Endothelial cell of umbilical vein (primary cell): ENCODE results near the gene SLC7A4. TPM values are rescaled to one million over a fixed set of nuclear protein-coding genes. Genes with fewer than 3 reads are reported as not detected.

Experiments used
- BruUV-seq: library from RNA; stranded (reverse); fragments of 400-500 nt; replicated peaks from 2 replicates; lab custom pipeline; 2021; lab: Mats Ljungman, UMichigan
- CTCF ChIA-PET: fragments of 300-600, 350-600 bp; sonication (Branson Sonifier 250); formaldehyde crosslinking; loops from one replicate; lab custom pipeline; 2021; ENCODE audit warnings: antibody characterized with exemption, inconsistent platforms; lab: Charles Lee
- POLR2A ChIA-PET: fragments of 300-600, 350-600 bp; sonication (Branson Sonifier 250); formaldehyde crosslinking; loops from one replicate; lab custom pipeline; 2021; ENCODE audit warnings: antibody characterized with exemption, inconsistent platforms; lab: Charles Lee
- DNase-seq: peaks from one replicate; pipeline ENCODE4 v3.0.0-alpha.2; 2011; ENCODE audit warnings: low read depth, low spot score
- FAIRE-seq: peaks from 2 replicates; lab custom pipeline; 2011; peaks lifted over from hg19 to GRCh38; lab: Jason Lieb, UNC
- H2AFZ ChIP-seq: 2 replicates; pipeline ENCODE4 v1.6.0; 2012; ENCODE audit warnings: low read depth, low read length, control low read depth, inconsistent platforms
- H3K27ac ChIP-seq: 2 replicates; pipeline ENCODE4 v1.5.1; 2011; ENCODE audit warnings: low read depth, mild to moderate bottlenecking, control low read depth, low read length, moderate library complexity; ENCODE audit not compliant: insufficient read depth
- H3K27me3 ChIP-seq, 2 experiments: 2 replicates each; pipeline versions ENCODE4 v1.6.0 to v1.6.1; 2011; ENCODE audit warnings: low read length in 2 of 2, mixed read lengths in 1 of 2; ENCODE audit not compliant: control insufficient read depth in 2 of 2, insufficient read depth in 2 of 2
- H3K36me3 ChIP-seq, 2 experiments: 2 replicates in 1 of 2; 3 replicates in 1 of 2; pipeline ENCODE4 v1.5.1; 2011; ENCODE audit warnings: low read length in 2 of 2, mild to moderate bottlenecking in 1 of 2, moderate library complexity in 1 of 2; ENCODE audit not compliant: control insufficient read depth in 2 of 2, insufficient read depth in 2 of 2; ENCODE audit errors: extremely low read depth in 1 of 2
- H3K4me1 ChIP-seq: 3 replicates; pipeline ENCODE4 v1.5.1; 2011; ENCODE audit warnings: mild to moderate bottlenecking, low read length; ENCODE audit not compliant: control insufficient read depth, insufficient read depth; ENCODE audit errors: extremely low read depth
- H3K4me2 ChIP-seq: 2 replicates; pipeline ENCODE4 v1.6.1; 2011; ENCODE audit warnings: low read length, control low read depth, mixed read lengths; ENCODE audit not compliant: insufficient read depth
- H3K4me3 ChIP-seq, 3 experiments: fragments of 200-600 bp in 1 of 3; sonication (generic), shearing (Covaris generic) in 1 of 3; replicated peaks in 1 of 3; 2 replicates each; pipeline ENCODE4 v1.5.1; 2011 to 2016; ENCODE audit warnings: control low read depth in 3 of 3, low read length in 3 of 3, mild to moderate bottlenecking in 2 of 3, inconsistent platforms in 1 of 3, low read depth in 1 of 3, moderate library complexity in 1 of 3; ENCODE audit not compliant: insufficient read depth in 1 of 3
- H3K79me2 ChIP-seq: 2 replicates; pipeline ENCODE4 v1.6.0; 2012; ENCODE audit warnings: low read length, inconsistent platforms; ENCODE audit not compliant: control insufficient read depth, insufficient read depth
- H3K9ac ChIP-seq: replicated peaks from 2 replicates; pipeline ENCODE3; 2011; ENCODE audit warnings: low read length, control low read depth; ENCODE audit not compliant: insufficient read depth; ENCODE audit errors: extremely low read depth
- H3K9me1 ChIP-seq: replicated peaks from 3 replicates; pipeline ENCODE4 v1.6.0; 2011; ENCODE audit warnings: mild to moderate bottlenecking, low read length; ENCODE audit not compliant: control insufficient read depth, insufficient read depth; ENCODE audit errors: extremely low read depth
- H3K9me3 ChIP-seq: replicated peaks from 2 replicates; pipeline ENCODE4 v1.5.1; 2012; ENCODE audit warnings: low read length, inconsistent platforms; ENCODE audit not compliant: control insufficient read depth, insufficient read depth
- H4K20me1 ChIP-seq: replicated peaks from 2 replicates; pipeline ENCODE3; 2011; ENCODE audit warnings: mild to moderate bottlenecking, low read length; ENCODE audit not compliant: control insufficient read depth, insufficient read depth; ENCODE audit errors: extremely low read depth
- CTCF ChIP-seq, 2 donors: IDR thresholded peaks; 1 replicate in 1 of 2; 2 replicates in 1 of 2; pipeline ENCODE4 v1.5.1; 2011; ENCODE audit warnings: low read length in 2 of 2, mild to moderate bottlenecking in 2 of 2, moderate library complexity in 2 of 2, control low read depth in 1 of 2, inconsistent platforms in 1 of 2, low read depth in 1 of 2; ENCODE audit not compliant: insufficient read depth in 1 of 2; ENCODE audit errors: extremely low read depth in 1 of 2
- EZH2 ChIP-seq: IDR thresholded peaks from 2 replicates; pipeline ENCODE4 v1.6.1; 2012; ENCODE audit warnings: borderline replicate concordance, low read depth, mild to moderate bottlenecking, moderate library complexity, low read length, inconsistent platforms; ENCODE audit not compliant: severe bottlenecking
- FOS ChIP-seq: IDR thresholded peaks from 2 replicates; pipeline ENCODE4 v1.6.1; 2011; ENCODE audit warnings: mild to moderate bottlenecking, low read length, moderate library complexity, borderline replicate concordance; ENCODE audit not compliant: insufficient read depth
- GATA2 ChIP-seq: IDR thresholded peaks from 2 replicates; pipeline ENCODE4 v1.7.0; 2011; ENCODE audit warnings: low read depth, mild to moderate bottlenecking, moderate library complexity, mixed read lengths, low read length; ENCODE audit not compliant: insufficient read length, insufficient read depth
- JUN ChIP-seq: IDR thresholded peaks from 2 replicates; pipeline ENCODE4 v1.6.1; 2011; ENCODE audit warnings: borderline replicate concordance, low read depth; ENCODE audit not compliant: insufficient read length, insufficient read depth
- MAX ChIP-seq: IDR thresholded peaks from 2 replicates; pipeline ENCODE4 v1.6.1; 2011; ENCODE audit not compliant: insufficient read depth, insufficient read length
- MYC ChIP-seq: IDR thresholded peaks from one replicate; pipeline ENCODE4 v1.6.1; 2011; ENCODE audit warnings: mild to moderate bottlenecking, low read depth, low read length
- POLR2A ChIP-seq: IDR thresholded peaks from 2 replicates; pipeline ENCODE4 v1.6.1; 2012; ENCODE audit warnings: low read depth, mild to moderate bottlenecking, control low read depth, low read length
- POLR2AphosphoS5 ChIP-seq: IDR thresholded peaks from 2 replicates; pipeline ENCODE4 v1.6.1; 2012; ENCODE audit warnings: low read depth, mild to moderate bottlenecking, control low read depth, low read length, moderate library complexity; ENCODE audit not compliant: insufficient read depth
- dilution Hi-C: fragments of 300-500 bp; cut with MboI; formaldehyde crosslinking; loops from one replicate; pipeline ENCODE4 v1.15.0; 2019; ENCODE audit warnings: low sequenced_read_pairs; ENCODE audit not compliant: extremely low pct_ligation_motif_present
- intact Hi-C: fragments of 100-400 bp; cut with micrococcal nuclease; formaldehyde crosslinking; loops from one replicate; pipeline ENCODE4 v1.10.0; 2022
- polyA plus RNA-seq, 4 experiments: library from polyadenylated mRNA; depleted of rRNA in 3 of 4; stranded (reverse) in 3 of 4; unstranded in 1 of 4; fragments of >200 nt; gene quantifications; 2 replicates each; pipeline versions ENCODE4 v1.2.1 to v1.2.3, GENCODE V29; 2011 to 2012; ENCODE audit warnings: missing spikeins in 1 of 4
- total RNA-seq: library from RNA; stranded (reverse); gene quantifications from 2 replicates; pipeline ENCODE4 v1.2.3, GENCODE V29; 2021

SLC7A4 gene
- total and polyA plus RNA-seq, 2 donors (not counting 3 experiments of a cell fraction or from before 2014, with no cell fraction given), result not detected

GRCh38 chr22:21054714-21055563 is 22.6 kb upstream of the SLC7A4 start:
- FAIRE-seq (no peak), DNase-seq (no peak)
- no peaks in the 10 kb centered on the region for H3K79me2 ChIP-seq
- H3K9me1 ChIP-seq, result no peaks in the 10 kb centered on the region
- BruUV-seq, result no TSS peak
- no peak overlapping the region for H2AFZ ChIP-seq
- H3K4me2 ChIP-seq, result no peak overlapping the region
- H3K4me1 ChIP-seq, result no peaks in the 10 kb centered on the region
- TF ChIP-seq FOS (no peak), JUN (no peak), CTCF (IDR thresholded peaks at IDR 0.05; ENCODE audit: extremely low read depth in 1 of 2, insufficient read depth in 1 of 2, low read depth in 1 of 2, low read length in 2 of 2) (no peak), EZH2 (no peak), POLR2A (no peak), MYC (no peak), POLR2AphosphoS5 (no peak), MAX (no peak), GATA2 (no peak)
- ChIA-PET CTCF (no interaction called here), POLR2A (interaction anchor here (0.5 kb wide), 1 partner anchor 18 kb away, joined by 3 read pairs; no protein-coding TSS in a partner anchor)
- H3K36me3 ChIP-seq, result no peaks in the 10 kb centered on the region
- intact Hi-C loops (no loop called here), dilution Hi-C loops (no loop called here)
- peaks cover 3 to 7% of the 10 kb centered on the region in 2 experiments for H3K27me3 ChIP-seq
- no peak overlapping the region for H3K9ac ChIP-seq
- H4K20me1 ChIP-seq, result no peaks in the 10 kb centered on the region
- H3K9me3 ChIP-seq, result no peaks in the 10 kb centered on the region
- H3K4me3 ChIP-seq, result no peak overlapping the region
- H3K27ac ChIP-seq, result no peak overlapping the region
